Stimulated activated CD8-positive, alpha-beta memory T cell treated with anti-CD3 and anti-CD28 coated beads, Interleukin-4, amount 100 ng/mL, for 48 hours (primary cell): ENCODE data around the gene CEP131.

Experiments used
- DNase-seq: peaks from one replicate; pipeline ENCODE4 v3.0.0-alpha.2; 2020

The CEP131 gene

DNA sequence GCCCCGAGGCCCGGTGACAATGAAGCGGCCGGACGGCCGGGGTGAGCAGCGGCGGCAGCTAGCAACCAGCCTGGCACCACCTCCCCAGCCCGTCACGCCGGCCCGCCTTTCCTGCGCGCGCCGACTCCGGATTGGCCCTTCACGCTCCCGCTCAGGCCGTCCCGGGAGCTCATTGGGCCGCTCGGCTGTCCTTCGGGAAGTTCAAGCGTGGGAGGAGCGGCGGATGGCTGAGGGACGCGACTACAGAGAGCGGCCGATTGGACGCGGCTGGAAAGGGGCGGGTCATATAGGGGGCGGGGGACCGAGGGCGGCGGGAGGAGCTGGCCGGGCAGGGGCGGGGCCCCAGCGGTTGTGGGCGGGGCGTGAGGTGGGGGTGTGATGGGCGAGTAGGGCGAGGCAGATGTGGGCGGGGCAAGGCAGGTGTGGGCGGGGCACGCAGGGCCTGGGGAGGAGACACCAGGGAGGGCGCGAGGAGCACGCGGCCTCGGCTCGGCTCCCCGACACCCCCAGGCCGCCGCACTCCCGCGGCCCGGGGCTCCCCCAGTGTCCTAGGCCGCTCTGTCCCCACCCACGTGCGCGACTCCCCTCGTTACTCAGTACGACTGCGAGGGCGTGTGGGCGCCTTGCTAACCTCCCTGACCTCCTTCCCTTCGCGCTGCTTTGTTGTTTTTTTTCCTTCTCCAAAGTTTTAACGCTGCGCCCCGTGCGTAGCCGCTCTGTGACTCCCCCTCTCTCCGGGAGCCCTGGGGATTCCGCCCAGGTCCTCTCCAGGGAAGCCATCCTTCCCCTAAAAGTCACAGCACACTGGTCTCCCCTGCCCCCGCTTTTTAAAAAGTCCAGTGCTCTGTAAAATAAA lies at the start of gene CEP131:
Gene CEP131, minus strand, starts transcription at position 60 of the 856 bp plus-strand sequence. CDS start 2,909 bp downstream, outside the sequence.
- DNase-seq, result peak; percentile 100

GRCh38 chr17:81271226-81271625 lies 48.5 kb upstream of the CEP131 start:
- DNase-seq, result no peak

DNA sequence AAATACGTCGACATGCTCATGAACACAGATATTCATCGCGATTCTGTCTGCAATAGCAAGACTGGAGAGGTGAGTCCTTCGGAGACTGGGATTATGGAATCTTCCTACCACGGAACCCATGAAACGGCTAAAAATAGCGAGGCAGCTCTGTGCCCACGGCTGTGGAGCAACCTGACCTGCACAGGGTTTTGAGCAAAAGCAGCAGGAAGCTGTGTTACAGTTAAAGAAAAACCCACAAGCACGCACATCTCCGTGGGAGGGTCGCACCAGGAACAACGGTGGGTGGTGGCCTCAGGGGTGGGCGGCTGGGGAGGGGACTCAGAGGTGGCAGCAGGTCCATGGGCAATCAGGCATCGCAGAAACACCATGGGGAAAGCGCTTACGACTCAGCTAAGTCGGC lies 47.5 kb upstream of the CEP131 start:
- no peak for DNase-seq

DNA sequence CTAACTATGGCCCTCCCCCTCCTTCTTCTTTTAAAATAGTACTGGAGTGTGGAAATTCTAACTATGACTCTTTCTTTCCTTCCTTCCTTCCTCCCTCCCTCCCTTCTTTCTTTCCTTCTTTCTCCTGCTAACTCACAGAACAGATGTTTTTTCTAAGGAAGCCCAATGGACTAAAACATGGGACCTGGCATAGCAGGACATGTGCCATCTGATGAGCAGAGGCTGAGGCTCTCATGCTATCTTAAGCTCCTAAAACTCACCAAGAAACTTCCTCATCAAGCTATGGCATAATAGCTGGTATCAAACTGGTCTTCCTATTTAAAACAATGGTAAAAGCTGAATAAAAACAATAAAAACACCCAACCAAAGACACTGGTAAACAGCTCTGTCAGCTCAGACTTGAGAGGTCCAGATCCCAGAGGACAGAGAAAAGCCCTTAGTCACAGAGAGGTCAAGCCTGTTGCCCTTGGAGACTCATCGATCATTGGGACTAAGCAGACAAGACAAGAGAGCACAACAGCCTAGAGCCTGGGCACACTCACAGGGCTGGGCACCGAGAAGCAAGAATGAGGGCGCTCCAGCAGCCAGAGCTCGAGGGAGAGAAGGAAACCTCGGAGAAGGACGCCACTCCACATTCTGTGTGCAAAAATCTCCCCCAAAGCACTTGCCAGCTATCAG lies 44.8 kb upstream of the CEP131 start:
- no peak for DNase-seq

- DNase-seq, result no peak
These were observed 42.8 kb upstream of the CEP131 start for GRCh38 chr17:81265576-81265975.

- no peak for DNase-seq
These were observed 41.9 kb upstream of the CEP131 start for GRCh38 chr17:81264640-81265039.

GRCh38 chr17:81263371-81264181 lies 40.8 kb upstream of the CEP131 start:
- no peak for DNase-seq

GRCh38 chr17:81261582-81262336 lies 39.0 kb upstream of the CEP131 start:
- no peak for DNase-seq

DNA sequence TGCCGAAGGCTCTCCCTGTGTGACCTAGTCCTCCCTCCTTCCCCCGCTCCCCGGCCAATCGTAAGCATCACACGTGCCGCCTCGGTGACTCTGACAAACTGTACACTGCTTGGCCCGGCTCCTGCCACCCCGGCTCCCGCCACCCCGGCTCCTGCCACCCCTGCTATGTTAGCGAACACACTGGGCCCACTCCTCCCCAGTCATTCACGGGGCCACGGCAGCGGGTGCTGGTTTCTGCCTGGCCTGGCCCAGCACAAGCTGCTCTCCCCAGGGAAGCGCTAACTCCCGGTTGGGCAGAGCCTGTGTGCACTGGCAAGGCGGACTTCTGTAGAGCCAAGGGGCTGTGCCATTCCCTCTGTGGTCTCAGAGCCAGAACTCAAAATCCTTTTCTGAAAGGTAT lies 38.3 kb upstream of the CEP131 start:
- no peak for DNase-seq

- DNase-seq, result no peak
These were observed 37.9 kb upstream of the CEP131 start for GRCh38 chr17:81260641-81261040.

- DNase-seq, result no peak
These were observed 37.4 kb upstream of the CEP131 start for GRCh38 chr17:81260171-81260570.

GRCh38 chr17:81259058-81259605 lies 36.4 kb upstream of the CEP131 start:
- no peak for DNase-seq

GRCh38 chr17:81258292-81258691 lies 35.5 kb upstream of the CEP131 start:
- no peak for DNase-seq

DNA sequence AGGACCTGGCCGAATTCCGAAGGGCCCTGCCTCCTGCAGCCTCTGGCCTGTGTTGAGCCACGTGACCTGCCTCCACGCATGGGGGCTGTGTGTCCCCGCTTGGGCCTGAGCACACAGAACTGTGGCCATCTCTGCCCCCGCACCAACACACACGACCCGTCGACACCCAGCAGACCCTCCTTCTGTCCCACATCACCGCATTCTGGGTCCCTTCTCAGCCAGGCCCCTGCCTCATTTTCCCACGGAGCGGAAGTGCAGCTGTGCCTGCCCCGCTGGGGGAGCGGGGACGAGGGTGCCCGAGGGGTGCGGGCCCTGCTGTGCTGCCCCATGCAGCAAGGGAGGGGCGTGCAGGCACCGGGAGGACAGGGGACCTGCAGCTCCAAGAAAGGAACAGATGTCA lies 34.8 kb upstream of the CEP131 start:
- no peak for DNase-seq

DNA sequence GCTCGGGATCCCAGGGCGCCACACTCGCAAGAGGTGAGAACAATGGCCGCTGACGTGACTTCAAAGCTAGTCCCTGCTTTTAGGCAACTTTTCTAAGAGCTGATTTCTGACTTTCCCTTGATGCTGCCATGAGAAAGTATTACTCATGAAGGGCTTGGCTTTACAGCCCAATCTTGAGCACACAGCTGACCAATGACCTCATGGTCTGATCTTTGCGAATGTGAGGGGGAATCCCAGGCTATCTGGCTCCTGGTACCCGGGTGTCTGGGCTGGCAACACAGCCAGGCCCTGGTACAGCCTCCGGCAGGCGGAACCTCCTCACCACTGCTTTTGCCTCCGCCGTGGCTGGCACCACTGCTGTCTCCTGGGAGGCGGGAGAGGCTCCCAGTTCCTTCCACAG lies 33.9 kb upstream of the CEP131 start:
- DNase-seq, result no peak

DNA sequence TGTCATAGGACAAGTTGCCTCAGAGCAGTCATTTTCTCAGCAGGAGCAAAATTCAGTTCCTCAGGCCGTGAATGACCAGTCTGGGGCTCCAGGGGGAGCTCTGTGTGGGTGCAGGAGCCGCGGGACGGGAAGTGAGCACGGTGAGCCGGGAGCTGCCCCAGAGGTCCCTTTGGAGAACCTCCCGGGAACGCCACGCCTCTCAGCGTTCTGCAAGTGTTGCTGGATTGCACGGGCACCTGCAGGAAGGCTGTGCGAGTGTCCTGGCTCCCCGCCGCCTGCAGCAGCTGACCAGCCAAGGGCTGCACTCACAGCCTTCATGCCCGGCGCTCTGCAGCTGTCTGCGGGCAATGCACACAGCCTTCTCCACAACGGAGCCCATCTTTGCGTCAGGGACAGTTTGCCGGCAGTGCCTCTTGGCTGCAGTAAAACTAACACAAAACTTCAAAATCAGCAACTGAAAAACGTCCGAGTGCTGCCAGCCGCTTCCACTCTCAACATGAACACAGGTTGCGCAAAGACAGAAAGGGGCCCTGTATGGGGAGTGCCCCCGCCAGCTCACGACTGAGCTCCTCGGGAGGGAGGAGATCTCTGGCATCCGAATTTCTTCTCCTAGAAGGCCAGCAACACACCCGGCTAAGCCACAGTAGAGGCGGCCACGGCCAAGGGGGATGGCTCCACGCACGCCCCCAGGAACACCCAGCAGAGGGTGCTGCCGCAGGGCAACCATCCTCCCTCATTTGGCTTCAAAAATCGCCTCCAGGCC lies 32.4 kb upstream of the CEP131 start:
- DNase-seq, result no peak

- DNase-seq, result peak; percentile 67
These were observed 30.8 kb upstream of the CEP131 start for GRCh38 chr17:81253358-81254131.

GRCh38 chr17:81252987-81253329 lies 30.2 kb upstream of the CEP131 start:
- DNase-seq, result no peak

GRCh38 chr17:81252326-81252986 lies 29.7 kb upstream of the CEP131 start:
- no peak for DNase-seq

DNA sequence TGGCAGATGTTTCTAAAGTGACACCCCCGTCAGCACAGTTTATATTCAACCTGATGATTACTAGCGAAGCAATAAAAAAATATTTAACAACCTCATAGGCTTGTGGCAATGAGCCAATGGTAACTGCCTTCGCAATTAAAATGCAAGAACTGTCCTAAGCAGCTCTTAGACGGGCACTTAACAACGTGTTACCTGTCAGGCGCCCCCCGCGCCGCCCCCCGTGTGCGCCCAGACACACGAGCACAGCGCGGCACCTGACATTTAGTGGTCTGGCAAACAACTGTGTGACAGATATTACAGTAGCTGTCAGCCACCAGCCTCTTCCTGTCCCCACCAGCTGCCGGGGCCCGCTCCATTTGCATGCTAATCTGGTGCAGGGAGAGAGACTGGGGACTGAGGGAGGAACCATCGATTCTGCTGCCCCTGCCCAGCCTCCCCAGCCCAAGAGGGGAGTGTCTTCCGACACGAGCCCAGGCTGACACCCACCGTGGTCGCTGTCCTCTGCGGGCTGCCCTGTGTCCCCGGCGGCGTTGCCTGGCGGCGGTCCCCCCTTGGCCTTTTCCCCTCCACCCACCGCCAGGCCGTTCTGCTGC lies 29.0 kb upstream of the CEP131 start:
- DNase-seq, result no peak
